Thyroid gland (tissue), 4 donors: ENCODE results near the gene MYH2. TPM values are rescaled to one million over a fixed set of nuclear protein-coding genes. Genes with fewer than 3 reads are reported as not detected.
"Not testable (repeated sequence)": the region's sequence is repeated elsewhere in the genome, so short reads cannot be mapped to it uniquely, and the experiment has no call there.

ENCODE experiments used
- DNase-seq, 2 donors: peaks; one replicate each; pipeline ENCODE4 v3.0.0-alpha.2; 2019
- H3K27ac ChIP-seq, 3 donors: fragments of 200-600 bp; sonication (generic); 1 replicate in 2 of 3; 2 replicates in 1 of 3; pipeline ENCODE4 v1.5.1; 2016 to 2019; ENCODE audit warnings: mild to moderate bottlenecking in 1 of 3, moderate library complexity in 1 of 3
- H3K27me3 ChIP-seq: fragments of 200-600 bp; sonication (generic); one replicate; pipeline ENCODE4 v1.5.1; 2019
- H3K36me3 ChIP-seq, 2 donors: fragments of 200-600 bp; sonication (generic); one replicate each; pipeline ENCODE4 v1.5.1; 2016 to 2019
- H3K4me1 ChIP-seq, 2 donors: fragments of 200-600 bp; sonication (generic); one replicate each; pipeline ENCODE4 v1.5.1; 2017 to 2019
- H3K4me3 ChIP-seq, 3 donors: fragments of 200-600 bp; sonication (generic); replicated peaks in 1 of 3; 1 replicate in 2 of 3; 2 replicates in 1 of 3; pipeline ENCODE4 v1.5.1; 2016; ENCODE audit warnings: mild to moderate bottlenecking in 1 of 3
- H3K9me3 ChIP-seq: fragments of 200-600 bp; sonication (generic); one replicate; pipeline ENCODE4 v1.5.1; 2017
- CTCF ChIP-seq, 6 experiments: fragments of 200-600 bp in 3 of 6; fragments of 450-650 bp in 3 of 6; sonication (generic) in 3 of 6; IDR thresholded peaks; one replicate each; pipeline ENCODE4 v1.5.1; 2016 to 2019; ENCODE audit warnings: antibody characterized with exemption in 6 of 6, mild to moderate bottlenecking in 2 of 6, inconsistent platforms in 1 of 6, moderate library complexity in 1 of 6
- POLR2A ChIP-seq, 2 donors: fragments of 450-650 bp; IDR thresholded peaks; one replicate each; pipeline ENCODE4 v1.6.1; 2017; ENCODE audit warnings: antibody characterized with exemption in 2 of 2, mild to moderate bottlenecking in 2 of 2, moderate library complexity in 1 of 2
- WGBS, 2 donors: methylation state at CpG; one replicate each; pipeline ENCODE4 v1.1.5; 2017; 5-methylcytosine and 5-hydroxymethylcytosine counted together
- intact Hi-C: fragments of 100-400 bp; cut with DNase I; formaldehyde crosslinking; loops from one replicate; pipeline ENCODE4 v1.15.1; 2023
- total RNA-seq, 4 donors: library from RNA; depleted of rRNA; stranded (reverse); fragments of >200 nt; gene quantifications; one replicate each; pipeline ENCODE4 v1.2.3, GENCODE V29; 2016

MYH2 gene
- total RNA-seq, 4 donors from 2014 or later: not detected

- Histone ChIP-seq H3K36me3 (no peaks in the 10 kb centered on the region), H3K27ac (peak overlapping the region in 1 of 3 donors; percentile 53), H3K27me3 (no peaks in the 10 kb centered on the region), H3K4me1 (peaks cover 12 to 29% of the 10 kb centered on the region in 2 donors), H3K4me3 (no peak overlapping the region), H3K9me3 (no peaks in the 10 kb centered on the region)
- peak; percentile 50 to 66 for DNase-seq
- intact Hi-C loops: no loop called here
- WGBS, 2 donors: 15 to 18% methylated on average over 5 of the region's 5 CpGs
- no peak for TF ChIP-seq CTCF (IDR thresholded peaks at IDR 0.05)
- no peak for TF ChIP-seq POLR2A (IDR thresholded peaks at IDR 0.05)
These were observed 7.0 kb upstream of the MYH2 start for GRCh38 chr17:10556301-10557005.

- TF ChIP-seq POLR2A (IDR thresholded peaks at IDR 0.05) (no peak), CTCF (IDR thresholded peaks at IDR 0.05) (no peak)
- intact Hi-C loops: no loop called here
- 82% methylated on average over 4 of the region's 4 CpGs for WGBS, 2 donors
These were observed 556 bp upstream of the MYH2 start for GRCh38 chr17:10550014-10550413.

GRCh38 chr17:10547351-10547750 is 2.1 kb downstream of the MYH2 start:
- TF ChIP-seq CTCF (IDR thresholded peaks at IDR 0.05) (no peak), POLR2A (IDR thresholded peaks at IDR 0.05) (no peak)
- Histone ChIP-seq H3K36me3 (no peaks in the 10 kb centered on the region), H3K4me3 (no peak overlapping the region), H3K9me3 (no peaks in the 10 kb centered on the region), H3K4me1 (no peaks in the 10 kb centered on the region), H3K27me3 (no peaks in the 10 kb centered on the region), H3K27ac (no peak overlapping the region)
- WGBS, 2 donors: 88 to 89% methylated on average over 6 of the region's 6 CpGs
- intact Hi-C loops: no loop called here
- no peak for DNase-seq

More at GRCh38 chr17:10550014-10550413, 556 bp upstream of the MYH2 start:
- Histone ChIP-seq H3K27ac (no peak overlapping the region), H3K4me3 (no peak overlapping the region), H3K27me3 (no peaks in the 10 kb centered on the region), H3K36me3 (no peaks in the 10 kb centered on the region), H3K4me1 (peaks cover 0 to 5% of the 10 kb centered on the region in 2 donors), H3K9me3 (no peaks in the 10 kb centered on the region)
- DNase-seq: no peak

GRCh38 chr17:10543486-10543885 is 6.0 kb downstream of the MYH2 start:
- H3K9me3 ChIP-seq, H3K36me3 ChIP-seq, DNase-seq, intact Hi-C loops, H3K4me3 ChIP-seq, H3K27ac ChIP-seq, H3K27me3 ChIP-seq, H3K4me1 ChIP-seq: not testable (repeated sequence)
- WGBS, 2 donors: 50 to 60% methylated on average over 5 of the region's 5 CpGs

- H3K4me3 ChIP-seq, H3K27ac ChIP-seq, H3K36me3 ChIP-seq, DNase-seq, H3K9me3 ChIP-seq, intact Hi-C loops, H3K4me1 ChIP-seq, H3K27me3 ChIP-seq: not testable (repeated sequence)
- WGBS, 2 donors: 92 to 93% methylated on average over 6 of the region's 6 CpGs
These were observed 8.3 kb downstream of the MYH2 start for GRCh38 chr17:10541179-10541578.

GRCh38 chr17:10532026-10532425 is 17.4 kb downstream of the MYH2 start:
- Histone ChIP-seq H3K4me1 (no peaks in the 10 kb centered on the region), H3K27ac (no peak overlapping the region), H3K27me3 (no peaks in the 10 kb centered on the region), H3K9me3 (no peaks in the 10 kb centered on the region), H3K36me3 (no peaks in the 10 kb centered on the region), H3K4me3 (no peak overlapping the region)
- TF ChIP-seq CTCF (IDR thresholded peaks at IDR 0.05): no peak
- no peak for TF ChIP-seq POLR2A (IDR thresholded peaks at IDR 0.05)
- intact Hi-C loops: no loop called here
- WGBS, 2 donors: 65 to 68% methylated on average over 1 of the region's 1 CpG
- DNase-seq: no peak
